HuH-7 (cell line): ENCODE data around the gene TMEM151B.

ENCODE experiments used
- DNase-seq: peaks from one replicate; pipeline ENCODE4 v3.0.0; 2011; ENCODE audit warnings: low spot score

TMEM151B gene

GRCh38 chr6:44278774-44279697 lies 8.8 kb downstream of the TMEM151B start:
- DNase-seq, result no peak

- DNase-seq, result no peak
Observed at GRCh38 chr6:44284121-44284520, 13.9 kb downstream of the TMEM151B start.

DNA sequence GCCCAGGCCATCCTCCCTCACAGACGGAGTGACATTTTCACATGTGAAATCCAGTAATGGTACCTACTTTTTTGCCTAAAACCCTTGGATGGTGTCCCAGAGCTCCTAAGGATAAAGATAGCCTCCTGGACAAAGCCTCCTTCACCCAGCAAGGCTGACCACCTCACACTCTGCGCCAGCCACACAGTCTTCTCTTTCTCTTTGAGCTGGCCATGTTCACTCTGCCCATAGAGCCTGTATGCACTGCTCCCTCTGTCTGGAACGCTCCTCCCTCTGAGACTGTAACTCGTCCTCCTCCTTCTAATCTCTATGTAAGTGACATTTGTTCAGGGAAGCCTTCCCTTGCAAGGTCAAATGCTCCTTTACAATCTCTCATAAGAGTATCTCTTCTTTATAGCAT lies 14.6 kb downstream of the TMEM151B start:
- DNase-seq, result no peak

- DNase-seq, result no peak
Observed at GRCh38 chr6:44285552-44286284, 15.5 kb downstream of the TMEM151B start.

DNA sequence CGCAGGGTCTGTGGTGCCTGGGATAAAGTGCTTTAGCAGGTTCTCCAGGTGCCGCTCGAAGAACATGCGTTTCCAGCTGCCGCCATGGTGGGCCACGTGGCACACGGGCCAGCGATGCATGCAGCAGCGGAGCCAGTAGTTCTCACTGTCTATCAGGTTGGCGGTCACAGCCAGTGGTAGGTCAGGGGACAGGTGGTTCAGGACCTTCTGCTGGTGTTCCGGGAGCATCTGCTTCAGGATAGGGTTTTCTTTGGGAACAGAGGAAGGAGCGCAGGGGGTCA lies 16.0 kb downstream of the TMEM151B start:
- DNase-seq, result no peak

GRCh38 chr6:44286747-44287146 lies 16.5 kb downstream of the TMEM151B start:
- DNase-seq, result no peak

GRCh38 chr6:44289726-44290260 lies 19.5 kb downstream of the TMEM151B start:
- DNase-seq, result no peak

DNA sequence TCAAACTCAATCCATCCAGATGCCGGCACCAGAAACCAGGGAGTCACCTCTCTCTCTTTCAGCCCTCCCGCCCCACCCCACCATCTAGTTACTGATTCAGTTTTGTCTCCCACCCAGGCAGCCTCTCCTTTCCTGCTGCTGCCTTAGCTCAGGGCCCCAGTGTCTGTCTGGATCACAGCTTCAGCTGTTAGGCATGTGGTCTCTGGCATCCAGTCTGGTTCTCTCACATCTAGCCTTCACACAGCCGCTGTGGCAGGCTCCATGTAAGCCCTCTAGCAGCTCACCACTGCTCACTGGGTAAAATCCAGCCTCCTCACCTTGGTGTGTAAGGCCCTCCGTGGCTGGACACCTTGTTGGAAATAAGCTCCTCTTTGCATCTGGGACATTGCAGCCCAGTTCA lies 21.6 kb downstream of the TMEM151B start:
- no peak for DNase-seq

DNA sequence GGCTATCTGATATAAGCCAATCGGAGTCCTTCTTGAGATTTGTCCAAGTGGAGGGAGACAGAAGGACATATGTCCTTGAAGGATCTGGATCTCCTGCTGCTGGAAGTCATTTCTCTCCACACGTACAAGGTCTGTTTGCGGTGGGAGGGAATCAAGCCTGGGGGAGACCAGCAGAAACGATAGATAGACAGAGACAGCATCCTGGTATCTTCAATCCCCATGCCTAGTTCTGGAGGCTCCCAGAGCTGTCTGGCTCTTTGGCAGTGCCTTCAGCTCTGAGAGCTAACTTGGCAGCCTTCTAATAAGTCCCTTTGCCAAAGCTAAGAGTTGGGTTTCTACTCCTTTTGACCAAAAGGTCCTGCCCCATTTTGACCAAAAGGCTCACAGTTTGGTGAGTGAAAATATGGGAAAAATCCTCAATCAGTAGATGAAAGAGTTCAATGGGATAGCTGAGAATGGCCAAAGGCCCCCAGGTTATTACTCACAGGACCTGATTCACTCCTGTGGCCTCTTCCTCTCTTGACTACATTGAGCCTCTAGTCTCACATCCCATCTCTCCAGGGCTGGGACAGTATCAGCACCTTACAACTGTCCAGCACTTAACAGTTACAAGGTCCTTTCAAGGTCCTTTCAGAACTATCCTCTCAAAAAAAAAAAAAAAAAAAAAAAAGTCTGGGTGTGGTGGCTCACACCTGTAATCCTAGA lies 22.6 kb downstream of the TMEM151B start:
- DNase-seq, result no peak

DNA sequence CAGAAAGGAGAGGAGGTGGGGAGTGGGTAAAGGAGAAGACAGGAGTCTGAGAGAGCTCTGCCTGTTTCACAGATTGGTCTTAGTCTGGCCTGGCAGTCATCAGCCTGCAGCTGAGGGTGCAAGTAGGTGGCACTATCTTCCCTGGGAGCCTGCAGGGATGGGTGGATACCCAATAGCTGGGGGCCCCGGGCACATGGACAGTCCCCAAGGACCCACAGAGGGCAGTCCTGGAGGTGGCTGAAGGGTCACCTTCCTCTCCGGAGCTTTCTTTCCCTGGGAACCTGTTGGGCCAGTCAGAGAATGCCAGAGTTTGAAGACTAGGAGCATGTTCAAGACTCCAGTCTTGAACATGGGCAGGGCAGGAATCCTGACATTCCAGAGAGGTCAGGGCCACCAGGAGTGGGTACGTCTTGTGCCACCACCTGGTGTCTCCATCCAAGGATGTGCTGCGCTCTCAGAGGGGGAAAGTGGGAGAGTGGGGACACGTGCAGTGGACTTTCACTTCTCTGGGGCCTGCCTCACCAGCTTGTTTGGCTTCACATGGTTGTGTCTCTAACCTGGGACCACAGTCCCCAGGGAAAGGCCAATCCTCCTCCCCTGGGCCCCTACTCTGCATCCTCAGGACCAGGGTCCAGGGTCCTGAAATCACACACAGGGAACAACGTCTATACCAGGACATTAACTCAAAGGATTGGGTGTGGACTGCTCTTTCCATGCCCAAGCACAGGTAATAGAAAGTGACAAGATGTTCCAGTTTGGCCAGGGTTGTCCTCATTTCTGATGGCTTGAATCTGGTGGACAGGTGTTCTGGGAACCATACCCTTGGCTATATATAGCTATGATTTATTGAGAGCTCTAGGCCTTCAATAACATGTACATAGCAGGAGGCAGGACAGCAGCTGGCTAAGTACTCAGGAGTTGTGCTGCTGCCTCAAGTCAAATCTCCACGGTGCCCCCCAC lies 24.9 kb downstream of the TMEM151B start:
- DNase-seq, result no peak

DNA sequence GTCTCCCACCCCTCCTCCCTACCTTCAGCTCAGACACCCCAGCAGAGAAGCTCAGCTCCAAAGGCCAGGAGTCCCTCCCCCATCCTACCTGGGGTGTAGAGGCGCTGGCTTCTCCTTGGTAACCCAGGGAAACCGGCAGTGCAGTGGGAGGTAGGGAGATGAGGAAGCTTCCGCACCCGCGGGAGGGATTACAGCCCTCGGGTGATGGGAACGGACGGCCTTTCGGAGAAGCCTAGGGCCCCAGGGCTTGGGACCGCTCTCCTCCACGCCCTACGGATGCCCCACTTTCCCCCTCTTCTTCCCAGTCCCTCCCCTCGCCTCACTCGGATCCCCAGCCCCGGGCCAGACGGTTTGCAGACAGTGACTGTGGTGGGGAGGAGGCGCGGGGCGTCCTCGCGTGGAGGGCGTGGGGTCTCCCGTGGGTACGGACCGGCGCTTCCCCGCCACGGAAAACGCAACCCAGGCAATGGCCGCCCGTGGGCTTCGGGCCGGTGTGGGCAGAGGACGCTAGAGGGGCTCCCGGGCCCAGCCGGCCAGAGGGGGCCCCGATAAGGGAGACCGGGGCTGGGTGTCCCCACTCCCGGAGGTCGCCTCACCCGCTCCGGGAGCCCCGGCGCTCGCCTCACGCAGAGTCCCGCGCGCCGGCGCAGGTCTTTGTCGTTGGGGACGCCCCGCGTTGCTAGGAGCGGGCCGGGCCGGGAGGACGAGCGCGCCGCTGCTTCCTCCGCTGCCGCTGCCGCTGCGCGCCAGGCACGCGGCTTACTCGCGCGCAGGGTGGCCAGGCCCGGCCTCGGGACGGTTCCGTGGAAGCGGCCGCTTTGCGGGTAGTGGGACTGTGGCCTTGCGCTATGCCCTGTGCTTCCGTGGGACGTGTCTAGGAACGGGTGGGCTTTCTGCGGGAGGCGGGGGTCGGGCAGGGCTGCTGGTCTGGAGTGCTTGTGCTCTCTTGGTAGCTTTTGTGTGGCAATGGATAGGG lies 27.1 kb downstream of the TMEM151B start:
- DNase-seq, result peak; percentile 30

DNA sequence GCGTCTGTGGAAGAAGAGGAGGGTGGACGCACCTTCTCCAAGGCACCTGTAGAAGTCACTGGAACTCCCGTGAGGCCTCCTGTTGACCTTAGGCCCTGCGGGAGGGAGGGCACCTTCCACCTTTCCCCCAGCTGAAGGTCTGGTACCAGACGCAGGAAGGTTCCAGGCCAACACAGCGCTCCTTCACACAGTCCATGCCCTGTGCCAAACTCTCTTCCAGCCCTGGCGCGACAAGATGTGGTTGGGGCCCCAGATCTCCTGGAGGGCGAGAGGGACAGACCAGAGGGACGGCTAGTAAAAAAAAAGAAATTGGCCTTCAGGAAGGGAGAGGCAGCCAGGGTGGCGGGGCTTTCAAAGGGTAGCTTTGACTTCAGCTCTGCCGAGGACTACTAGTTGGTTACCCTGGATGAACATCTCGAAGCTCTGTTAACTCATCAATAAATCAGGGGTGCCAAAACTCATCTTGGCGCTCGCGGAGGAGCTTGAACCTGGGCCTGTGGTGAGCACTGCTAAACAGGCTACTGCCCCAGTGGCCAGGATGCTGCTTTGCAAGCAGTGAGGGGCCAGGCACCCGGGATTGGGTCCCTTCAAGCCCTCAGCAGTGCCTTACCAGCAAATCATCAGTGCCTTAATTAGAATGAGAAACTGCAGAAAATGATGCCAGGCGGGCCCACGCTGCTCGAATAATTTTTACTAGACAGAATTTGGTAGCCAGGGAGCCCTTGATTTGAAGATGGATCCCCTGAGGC lies 28.0 kb downstream of the TMEM151B start:
- DNase-seq, result no peak

DNA sequence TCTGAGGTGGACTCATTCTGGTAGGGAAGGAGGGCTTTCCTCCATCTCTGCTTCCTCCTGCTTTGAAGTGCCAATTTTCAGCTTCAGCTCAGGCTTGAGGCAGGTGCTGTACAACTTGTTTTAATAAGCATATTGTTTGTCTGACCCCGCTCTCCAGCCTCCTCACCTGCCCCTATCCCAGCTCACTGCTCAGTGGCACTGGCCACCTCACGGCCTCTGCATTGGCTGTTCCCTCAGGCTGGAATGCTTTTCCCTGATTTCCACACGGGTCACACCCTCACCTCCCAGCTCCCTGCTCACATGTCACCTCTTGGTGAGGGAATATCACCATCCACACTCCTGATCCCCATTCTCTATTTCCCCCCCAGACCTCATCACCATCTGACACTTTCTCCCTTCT lies 28.6 kb downstream of the TMEM151B start:
- DNase-seq, result no peak

GRCh38 chr6:44300292-44300823 lies 30.1 kb downstream of the TMEM151B start:
- DNase-seq, result no peak

GRCh38 chr6:44301106-44301505 lies 30.9 kb downstream of the TMEM151B start:
- DNase-seq, result no peak

DNA sequence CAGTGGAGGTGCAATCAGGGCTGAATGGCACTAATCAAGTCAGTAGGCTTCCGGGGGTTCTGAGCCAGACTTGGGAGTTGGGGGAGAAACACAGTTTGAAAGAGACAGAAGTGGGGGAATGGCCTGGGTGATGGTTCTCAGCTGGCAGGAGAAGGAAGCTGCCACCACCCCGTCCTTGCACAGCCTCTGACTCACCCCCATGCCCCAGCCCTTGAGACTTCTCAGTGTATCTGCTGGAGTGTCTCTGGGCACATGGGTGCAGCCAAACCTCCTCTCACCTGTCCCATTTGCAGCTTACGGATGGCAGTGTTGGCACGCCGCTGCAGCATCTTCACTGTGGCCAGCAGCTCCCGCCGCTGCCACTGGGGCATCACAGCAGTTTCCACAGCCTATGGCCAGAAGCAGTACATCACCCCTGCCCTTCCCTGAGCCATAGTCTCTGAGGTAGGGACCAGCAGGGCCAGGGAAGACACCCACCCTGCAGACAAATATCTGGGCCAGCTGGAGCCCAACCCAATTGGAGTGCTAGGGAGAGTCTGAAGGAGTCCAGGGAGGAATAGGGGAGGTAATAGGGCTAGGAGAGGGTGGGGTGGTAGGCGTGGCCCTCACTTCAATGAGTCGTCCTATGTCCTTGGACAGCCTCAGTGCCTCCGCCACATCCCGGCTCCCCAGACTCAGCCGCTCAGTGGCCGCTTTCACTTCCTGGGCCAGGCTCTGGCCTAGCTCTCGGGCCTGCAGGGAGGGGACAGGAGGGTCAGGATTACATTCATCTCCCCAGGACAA lies 31.7 kb downstream of the TMEM151B start:
- no peak for DNase-seq

- no peak for DNase-seq
Observed at GRCh38 chr6:44302856-44303255, 32.6 kb downstream of the TMEM151B start.

DNA sequence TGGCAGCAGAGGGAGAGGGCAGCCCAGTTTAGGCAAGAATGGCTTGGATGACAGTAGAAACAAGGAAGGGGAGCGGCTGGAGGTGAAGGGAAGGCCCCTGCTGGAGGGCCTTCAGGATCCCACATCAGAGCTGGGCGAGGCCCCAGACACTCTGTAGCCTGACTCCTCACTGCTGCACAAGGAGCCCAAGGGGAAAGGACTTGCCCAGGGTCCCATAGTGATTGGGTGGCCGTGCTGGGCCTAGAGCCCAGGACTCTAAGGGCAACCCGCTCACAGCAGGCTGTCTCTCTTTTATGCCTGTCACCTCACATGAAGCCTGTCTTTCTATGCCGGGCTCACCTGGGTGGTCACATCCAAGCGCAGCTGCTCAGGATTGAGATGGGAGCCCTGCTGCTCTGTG lies 33.6 kb downstream of the TMEM151B start:
- no peak for DNase-seq
